Astrocyte (in vitro differentiated cells and primary cell): ENCODE results near the gene ACAA1.

Source experiments
- CTCF ChIP-seq: IDR thresholded peaks from 2 replicates; pipeline ENCODE4 v1.5.1; 2011; ENCODE audit warnings: low read depth, mild to moderate bottlenecking, inconsistent platforms, low read length, moderate library complexity; ENCODE audit not compliant: insufficient read depth
- EZH2 ChIP-seq: IDR thresholded peaks from 2 replicates; pipeline ENCODE4 v1.6.1; 2012; ENCODE audit warnings: mild to moderate bottlenecking, low read length, inconsistent platforms; ENCODE audit not compliant: insufficient read depth

GRCh38 chr3:38142959-38143358 lies 6.0 kb upstream of the ACAA1 start:
- no peak for TF ChIP-seq CTCF
- TF ChIP-seq EZH2: no peak
